SHP77 (cell line): Measurements from ENCODE around the gene PCYT1A.

Experiments
- DNase-seq, 2 experiments: peaks; one replicate each; lab custom pipeline; 2025; lab: John Stamatoyannopoulos, UW

The PCYT1A gene

DNA sequence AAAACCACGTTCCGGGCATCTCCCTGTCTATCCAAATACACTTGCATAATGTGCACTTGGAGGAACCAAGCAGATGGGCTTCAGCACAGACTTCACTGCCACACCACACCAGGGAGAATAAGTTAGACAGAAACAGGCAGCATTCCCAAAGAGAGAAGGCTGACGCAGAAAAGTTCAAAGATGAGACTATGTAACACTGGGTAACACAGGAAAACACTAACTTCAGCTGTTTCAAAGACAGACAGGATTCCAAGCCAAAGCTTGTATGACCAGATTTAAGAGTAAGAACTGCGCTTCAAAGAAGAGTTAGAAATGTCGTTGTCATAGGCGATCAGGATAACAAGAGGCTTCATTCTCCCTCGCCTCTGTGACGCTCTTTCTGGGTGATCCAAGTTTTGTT lies 51.3 kb downstream of the PCYT1A start:
- DNase-seq: no peak

DNA sequence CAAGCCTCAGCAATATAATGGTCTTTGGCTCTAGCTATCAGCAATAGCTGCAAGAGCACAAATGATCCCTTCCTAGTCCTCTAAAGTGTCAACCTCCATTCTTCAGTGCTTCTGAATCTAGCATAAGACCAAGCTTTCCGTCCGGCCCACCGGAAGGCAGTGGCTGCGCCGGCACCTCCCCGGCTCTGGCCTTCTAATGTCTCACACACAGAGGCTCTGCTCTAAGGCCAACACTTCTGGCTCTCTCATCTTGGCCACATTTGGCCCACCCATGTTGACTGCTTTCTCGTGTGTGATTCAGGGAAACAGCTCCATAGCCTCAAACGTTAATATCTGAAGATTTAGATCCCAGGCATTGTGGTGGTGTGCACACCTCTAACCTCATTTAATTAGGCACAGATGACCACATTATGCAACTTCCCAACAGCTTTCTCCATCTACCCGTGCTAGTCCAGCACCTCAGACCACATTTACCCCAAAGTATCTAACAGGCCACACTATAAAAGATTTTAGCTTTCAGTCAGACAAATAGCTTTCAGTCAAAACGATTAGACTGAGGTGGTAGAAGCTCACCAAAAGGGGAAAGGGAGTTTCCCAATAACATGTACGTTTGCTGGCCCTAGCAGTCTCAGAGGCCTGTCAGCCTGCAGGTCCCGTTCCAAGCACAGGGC lies 51.9 kb downstream of the PCYT1A start:
- no peak for DNase-seq

DNA sequence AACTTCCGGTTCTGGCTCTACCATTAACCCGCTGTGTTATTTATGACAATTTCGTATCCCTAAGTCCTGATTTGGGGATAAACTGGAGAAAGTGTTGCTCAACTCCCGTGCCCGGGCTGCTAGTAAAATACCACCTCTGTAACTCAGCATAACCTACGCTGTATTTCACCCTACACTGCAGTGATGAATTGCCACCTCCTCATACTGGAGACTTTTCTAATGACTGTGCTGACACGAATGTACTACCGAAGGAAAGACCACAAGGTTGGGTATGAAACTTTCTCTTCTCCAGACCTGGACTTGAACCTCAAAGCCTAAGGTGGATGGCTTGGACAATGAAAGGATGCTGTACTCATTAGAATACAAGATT lies 54.7 kb downstream of the PCYT1A start:
- no peak for DNase-seq

DNA sequence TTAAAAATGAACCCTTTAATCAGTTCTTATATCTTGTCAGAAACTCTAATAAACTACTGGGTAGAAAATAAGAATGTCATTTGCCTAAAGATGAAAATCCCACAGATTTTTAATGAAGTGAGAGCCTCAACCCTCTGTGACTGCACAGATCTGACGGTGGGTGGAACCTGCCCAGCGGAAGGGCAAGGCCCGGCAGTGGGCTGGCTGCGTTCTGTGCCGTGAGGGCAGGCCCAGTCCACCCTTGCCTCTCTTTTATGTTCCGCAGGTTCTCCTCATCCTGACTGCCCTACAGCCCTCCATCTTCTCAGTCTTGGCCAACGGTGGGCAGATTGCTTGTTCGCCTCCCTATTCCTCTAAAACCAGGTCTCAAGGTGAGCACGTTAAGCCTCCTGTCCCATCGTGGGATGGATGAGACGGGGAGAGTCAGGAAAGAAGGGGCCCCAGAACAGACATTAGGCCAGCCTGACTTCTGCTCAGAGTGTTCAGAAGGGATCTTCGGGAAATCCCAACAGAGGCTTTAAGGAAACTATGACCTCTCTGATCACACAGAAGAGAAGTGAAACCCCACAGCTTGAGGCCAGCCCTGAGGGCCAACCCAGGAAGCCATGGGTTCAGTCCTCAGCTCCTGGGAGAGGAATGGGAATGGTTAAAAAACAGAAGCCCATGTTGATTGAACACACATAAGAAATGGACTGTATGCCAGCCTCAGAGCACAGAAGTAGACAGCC lies 55.2 kb downstream of the PCYT1A start:
- no peak for DNase-seq

DNA sequence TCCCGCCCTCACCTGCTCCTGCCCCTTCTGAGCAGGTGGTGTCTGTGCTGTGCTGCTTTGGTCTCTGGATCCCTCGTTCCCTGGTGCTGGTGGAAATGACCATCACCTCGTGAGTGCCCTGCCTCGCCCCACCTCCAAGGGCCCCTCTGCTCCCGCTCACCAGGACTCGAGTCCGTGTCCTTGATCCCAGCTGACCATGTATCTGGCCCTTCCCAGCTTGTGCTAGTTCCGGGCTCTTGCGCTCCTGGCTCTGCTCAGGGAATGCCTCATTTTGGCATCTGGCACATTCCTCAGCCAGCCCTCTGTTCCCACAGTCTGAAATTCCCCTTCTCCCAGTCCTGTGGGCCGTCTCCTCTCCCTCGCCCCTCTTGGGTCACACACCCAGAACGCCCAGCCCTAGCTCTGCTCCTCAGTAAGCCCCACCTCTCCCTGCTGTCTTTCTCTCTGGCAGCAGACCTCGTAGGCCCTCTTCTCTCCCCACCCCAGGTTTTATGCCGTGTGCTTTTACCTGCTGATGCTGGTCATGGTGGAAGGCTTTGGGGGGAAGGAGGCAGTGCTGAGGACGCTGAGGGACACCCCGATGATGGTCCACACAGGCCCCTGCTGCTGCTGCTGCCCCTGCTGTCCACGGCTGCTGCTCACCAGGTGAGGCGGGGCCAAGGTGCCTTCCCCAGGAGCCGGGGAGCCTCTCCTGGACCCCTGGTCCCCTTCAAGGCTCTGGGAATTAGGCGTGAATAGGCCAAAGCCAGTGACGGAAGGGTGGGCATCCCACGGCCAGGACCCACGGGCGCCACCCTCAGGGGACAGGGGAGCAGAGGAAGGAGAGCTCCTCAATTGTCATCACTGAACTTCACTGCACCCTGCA lies 59.7 kb downstream of the PCYT1A start:
- DNase-seq: no peak

DNA sequence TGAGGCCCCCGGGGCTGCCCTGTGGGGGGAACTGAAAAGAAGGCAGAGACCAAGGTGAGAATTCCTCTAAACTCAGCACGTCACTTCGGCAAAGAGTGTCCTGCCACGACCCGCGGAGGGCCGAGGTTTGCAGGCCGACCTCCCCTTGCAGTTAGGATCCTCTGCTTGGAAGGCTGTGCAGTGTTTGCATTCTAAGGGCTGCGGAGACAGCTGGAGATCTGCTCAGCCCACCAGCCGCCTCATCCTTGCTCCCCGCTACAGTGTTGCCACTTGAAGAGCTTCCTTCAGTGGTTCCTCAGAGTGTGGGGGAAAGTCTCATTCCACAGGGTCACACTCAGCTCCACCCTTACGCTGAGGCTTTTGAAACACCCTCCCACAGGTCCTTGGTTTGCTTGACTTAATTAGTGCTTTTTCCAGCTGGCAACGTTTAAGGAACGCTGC lies 60.4 kb downstream of the PCYT1A start:
- no peak for DNase-seq

DNA sequence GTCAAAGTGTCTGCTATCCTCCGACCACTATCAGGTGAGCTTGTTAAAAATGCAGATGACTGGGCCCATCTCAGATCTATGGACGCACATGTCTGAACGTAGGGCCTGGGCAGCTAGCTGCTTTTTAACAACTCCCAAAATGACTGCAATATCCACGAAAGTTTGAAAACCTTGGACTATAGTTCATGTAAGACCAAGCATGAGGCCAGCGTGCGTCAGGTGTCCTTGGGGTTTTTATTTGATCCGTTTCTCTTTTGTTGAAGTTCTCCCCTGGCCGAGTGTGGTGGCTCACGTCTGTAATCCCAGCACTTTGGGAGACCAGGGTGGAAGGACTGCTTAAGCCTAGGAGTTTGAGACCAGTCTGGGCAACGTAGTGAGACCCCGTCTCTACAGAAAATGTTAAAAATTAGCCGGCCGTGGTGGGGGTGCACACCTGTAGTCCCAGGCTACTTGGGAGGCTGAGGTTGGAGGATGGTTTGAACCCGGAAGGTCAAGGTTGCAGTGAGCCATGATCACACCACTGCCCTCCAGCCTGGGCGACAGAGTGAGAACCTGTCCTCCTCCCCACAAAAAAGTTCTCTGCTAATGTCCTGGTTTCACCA lies 61.7 kb downstream of the PCYT1A start:
- no peak for DNase-seq

GRCh38 chr3:196225086-196225485 lies 62.4 kb downstream of the PCYT1A start:
- DNase-seq: no peak

DNA sequence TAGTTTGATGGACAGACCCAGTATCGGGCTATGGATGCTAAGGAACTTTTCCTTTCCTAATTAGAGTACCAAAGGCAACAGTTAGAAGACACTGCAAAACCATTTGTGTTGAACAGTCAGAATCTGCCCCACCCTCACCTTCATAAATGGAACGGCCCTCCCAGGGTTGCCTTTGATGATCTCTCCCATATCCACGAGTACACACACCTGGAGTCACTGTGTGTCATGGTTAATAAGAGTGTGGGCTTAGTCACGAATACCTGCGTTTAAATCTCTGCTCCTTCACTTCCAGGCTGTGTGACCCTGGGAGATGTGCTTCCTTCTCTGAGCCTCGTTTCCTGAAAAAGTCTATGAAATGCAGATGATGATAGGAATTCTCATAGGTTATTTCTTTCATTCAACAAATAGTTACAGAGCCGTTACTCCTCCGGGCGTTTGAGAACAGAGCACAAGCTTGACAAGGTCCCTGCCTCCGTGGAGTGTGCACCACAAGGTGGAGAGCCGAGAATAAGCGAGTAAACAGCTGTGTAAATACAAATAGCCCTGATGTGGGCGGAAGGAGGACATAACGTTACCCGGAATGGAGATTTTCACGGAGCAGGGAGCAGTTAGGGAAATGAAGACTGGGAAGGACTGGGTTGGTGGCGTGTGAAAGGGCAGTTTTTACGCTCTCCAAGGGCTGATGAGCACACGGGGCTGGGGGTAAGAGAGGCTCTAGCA lies 64.5 kb downstream of the PCYT1A start:
- no peak for DNase-seq

DNA sequence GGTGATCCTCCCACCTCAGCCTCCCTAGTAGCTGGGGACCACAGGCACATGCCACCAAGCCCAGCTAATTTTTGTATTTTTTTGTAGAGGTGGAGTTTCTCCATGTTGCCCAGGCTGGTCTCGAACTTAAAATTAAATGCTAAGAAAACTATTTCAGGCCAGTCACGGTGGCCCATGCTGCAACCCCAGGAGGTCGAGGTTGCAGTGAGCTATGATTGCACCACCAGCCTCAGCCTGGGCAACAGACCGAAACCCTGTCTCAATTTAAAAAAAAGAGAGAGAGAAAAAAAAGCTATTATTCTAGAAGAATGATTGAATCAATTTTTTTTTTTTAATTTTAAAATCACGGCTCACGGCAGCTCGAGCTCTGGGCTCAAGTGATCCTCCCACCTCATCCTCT lies 66.5 kb downstream of the PCYT1A start:
- DNase-seq: no peak

DNA sequence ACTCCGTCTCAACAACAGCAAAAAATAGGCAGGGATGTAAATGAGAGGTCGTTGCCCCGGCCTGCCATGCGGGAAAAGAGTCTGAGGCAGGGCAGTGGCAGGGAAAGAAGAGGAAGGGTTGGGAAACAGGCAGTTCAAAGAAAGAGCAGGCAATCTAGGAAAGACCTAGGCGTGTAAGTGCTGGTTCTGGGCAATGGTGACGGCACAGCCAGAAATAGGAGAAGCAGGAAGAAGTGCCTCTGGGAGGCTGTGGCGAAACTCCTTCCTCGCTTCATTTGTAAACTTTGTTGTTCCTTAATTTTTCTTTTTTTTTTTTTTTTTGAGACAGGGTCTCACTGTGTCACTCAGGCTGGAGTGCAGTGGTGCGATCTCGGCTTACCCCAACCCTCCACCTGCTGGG lies 66.9 kb downstream of the PCYT1A start:
- no peak for DNase-seq

GRCh38 chr3:196219970-196220311 lies 67.6 kb downstream of the PCYT1A start:
- no peak for DNase-seq

- peak; percentile 36 to 39 for DNase-seq
These were observed 68.1 kb downstream of the PCYT1A start for GRCh38 chr3:196219194-196219969.

DNA sequence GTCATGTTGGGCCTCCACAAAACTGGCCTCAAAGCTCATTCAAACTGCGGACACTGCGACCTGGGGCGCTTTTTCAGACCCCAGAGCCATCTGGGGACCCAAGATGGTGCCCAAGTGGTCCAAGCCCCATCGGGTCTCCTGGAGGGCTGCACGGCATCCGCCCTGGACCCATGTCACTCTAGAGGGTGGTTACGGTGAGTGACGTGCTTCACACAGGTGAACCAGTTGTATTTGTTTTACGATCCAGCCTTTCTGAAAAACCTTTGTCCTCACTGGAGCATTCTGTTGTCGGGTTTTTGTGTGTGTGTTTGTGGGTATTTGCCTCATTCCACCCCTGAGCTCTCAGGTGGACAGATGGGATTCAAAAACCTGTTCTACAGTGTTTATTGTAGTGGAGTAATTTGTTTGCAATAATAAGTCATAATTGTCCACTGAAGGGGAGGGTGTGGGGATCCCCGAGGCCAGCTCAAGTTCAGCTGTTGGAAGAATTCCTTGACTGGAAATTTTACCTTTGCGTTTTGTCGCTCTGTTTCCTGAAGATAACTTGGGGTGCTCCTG lies 69.3 kb downstream of the PCYT1A start:
- no peak for DNase-seq

- DNase-seq: no peak
These were observed 70.0 kb downstream of the PCYT1A start for GRCh38 chr3:196217307-196218154.

DNA sequence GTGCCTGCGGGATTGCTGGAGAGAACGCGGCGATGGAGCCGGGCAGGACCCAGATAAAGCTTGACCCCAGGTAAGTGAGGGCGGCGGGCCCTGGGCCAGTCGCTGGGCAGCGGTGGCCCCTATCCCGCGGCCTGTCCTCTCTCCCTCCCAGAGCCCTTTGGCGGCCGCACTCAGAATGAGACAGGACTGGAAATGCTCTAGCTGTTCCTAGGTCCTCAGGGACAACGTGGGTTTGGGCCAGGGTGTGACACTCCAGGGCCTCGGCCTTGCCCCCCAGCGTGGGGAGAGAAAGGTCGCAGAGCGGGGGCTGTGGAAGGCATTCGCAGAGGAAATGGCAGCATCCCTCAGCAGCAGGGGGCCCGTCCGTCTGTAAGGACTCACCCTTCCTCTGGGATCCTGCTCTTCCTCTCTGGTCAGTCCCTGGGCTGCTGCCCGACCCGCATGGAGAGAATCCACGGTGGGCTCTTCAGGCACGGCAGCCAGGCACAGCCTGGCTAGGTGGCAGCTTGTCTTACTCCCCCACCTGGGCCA lies 70.8 kb downstream of the PCYT1A start:
- no peak for DNase-seq

DNA sequence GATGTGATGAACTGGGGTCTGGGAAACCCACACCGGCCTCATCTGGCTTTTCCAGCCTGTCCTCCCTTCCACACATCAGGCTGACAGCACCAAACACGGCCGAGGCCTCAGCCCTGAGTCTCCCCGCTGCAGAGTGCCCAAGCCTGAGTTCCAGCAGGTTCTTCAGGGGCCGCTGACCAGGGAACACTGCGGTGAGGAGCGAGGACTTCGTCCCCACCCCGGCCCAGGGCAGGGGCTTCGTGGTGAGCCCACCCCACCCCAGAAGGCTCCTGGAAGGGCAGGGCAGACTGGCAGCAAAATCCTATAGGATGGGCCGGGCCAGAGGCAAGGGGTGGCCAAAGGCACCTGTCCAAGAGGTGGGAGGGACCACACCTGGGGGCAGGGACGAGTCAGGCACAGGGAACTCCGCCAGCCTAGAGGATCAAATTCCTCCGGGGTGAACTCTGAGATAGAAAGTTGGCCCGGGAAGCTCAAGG lies 71.4 kb downstream of the PCYT1A start, which contains the start of gene SLC51A:
Gene SLC51A, plus strand, starts transcription at position 446 of the 476 bp plus-strand sequence. CDS start 179 bp downstream, outside the sequence.
- no peak for DNase-seq

DNA sequence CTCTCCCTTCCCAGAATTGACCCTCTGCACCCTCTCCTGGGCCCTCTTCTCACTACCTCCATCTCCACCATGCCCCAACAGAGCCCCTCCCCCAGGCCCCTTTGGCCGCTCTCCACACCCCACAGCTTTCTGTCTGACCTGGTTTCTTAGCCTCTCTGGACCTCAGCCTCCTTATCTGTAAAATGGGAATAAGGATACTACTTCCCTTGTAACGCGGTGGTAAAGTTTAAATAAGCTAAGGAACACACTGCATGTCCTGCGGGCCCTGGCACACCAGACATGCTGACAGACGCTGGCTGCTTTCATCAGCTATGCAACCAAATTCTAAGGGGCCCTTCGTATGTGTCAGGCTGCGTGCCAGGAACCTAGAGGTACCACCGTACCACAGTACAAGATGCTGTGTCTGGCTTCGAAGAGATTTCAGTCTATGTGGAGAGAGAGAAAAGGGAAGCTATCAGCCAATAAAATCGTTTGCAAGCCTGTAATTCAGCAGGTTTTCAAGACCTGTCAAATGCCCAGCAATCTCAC lies 72.0 kb downstream of the PCYT1A start:
- no peak for DNase-seq
